Mesendoderm (in vitro differentiated cells): ENCODE data around the gene TMEM92.
"Not testable (repeated sequence)": the region's sequence is repeated elsewhere in the genome, so short reads cannot be mapped to it uniquely, and the experiment has no call there.

Source experiments
- DNase-seq: peaks from one replicate; pipeline ENCODE4 v3.0.0; 2013
- H2AK5ac ChIP-seq: 2 replicates; pipeline ENCODE4 v1.6.1; 2013; ENCODE audit warnings: low read length, inconsistent platforms
- H2BK120ac ChIP-seq: 2 replicates; pipeline ENCODE4 v1.6.1; 2013; ENCODE audit warnings: low read depth, mild to moderate bottlenecking, low read length, moderate library complexity, mixed read lengths
- H2BK15ac ChIP-seq: replicated peaks from 2 replicates; pipeline ENCODE4 v1.6.1; 2013; ENCODE audit warnings: low read depth, mild to moderate bottlenecking, moderate library complexity
- H2BK5ac ChIP-seq: 2 replicates; pipeline ENCODE4 v1.6.1; 2013; ENCODE audit warnings: low read length, inconsistent platforms
- H3K18ac ChIP-seq: 2 replicates; pipeline ENCODE4 v1.6.1; 2013; ENCODE audit warnings: mild to moderate bottlenecking, low read length, mixed read lengths
- H3K23ac ChIP-seq: one replicate; pipeline ENCODE4 v1.6.1; 2013; ENCODE audit warnings: low read length
- H3K27ac ChIP-seq: 2 replicates; pipeline ENCODE4 v1.5.1; 2013; ENCODE audit warnings: low read depth, mild to moderate bottlenecking, inconsistent platforms, low read length, moderate library complexity
- H3K27me3 ChIP-seq: 2 replicates; pipeline ENCODE4 v1.6.1; 2013; ENCODE audit warnings: low read length, control low read depth, mild to moderate bottlenecking, inconsistent platforms; ENCODE audit not compliant: insufficient read depth, poor library complexity
- H3K36me3 ChIP-seq: 2 replicates; pipeline ENCODE4 v1.6.1; 2013; ENCODE audit warnings: low read length, inconsistent platforms; ENCODE audit not compliant: control insufficient read depth, insufficient read depth
- H3K4ac ChIP-seq: one replicate; pipeline ENCODE4 v1.6.1; 2013; ENCODE audit warnings: low read depth, mild to moderate bottlenecking, low read length, moderate library complexity
- H3K4me1 ChIP-seq: 2 replicates; pipeline ENCODE4 v1.6.1; 2013; ENCODE audit warnings: low read depth, low read length, inconsistent platforms; ENCODE audit not compliant: control insufficient read depth
- H3K4me2 ChIP-seq: 2 replicates; pipeline ENCODE4 v1.6.1; 2013; ENCODE audit warnings: low read length
- H3K4me3 ChIP-seq: 2 replicates; pipeline ENCODE4 v1.5.1; 2013; ENCODE audit warnings: mild to moderate bottlenecking, low read length
- H3K56ac ChIP-seq: one replicate; pipeline ENCODE4 v1.6.1; 2013; ENCODE audit warnings: low read length
- H3K79me1 ChIP-seq: 2 replicates; pipeline ENCODE4 v1.6.1; 2013; ENCODE audit warnings: low read length, inconsistent platforms
- H3K79me2 ChIP-seq: 2 replicates; pipeline ENCODE4 v1.6.1; 2013; ENCODE audit warnings: mild to moderate bottlenecking, low read length; ENCODE audit not compliant: control insufficient read depth, insufficient read depth
- H3K9ac ChIP-seq: 2 replicates; pipeline ENCODE4 v1.6.1; 2013; ENCODE audit warnings: low read length, inconsistent platforms
- H4K5ac ChIP-seq: one replicate; pipeline ENCODE4 v1.6.1; 2013; ENCODE audit warnings: low read length
- H4K8ac ChIP-seq: one replicate; pipeline ENCODE4 v1.6.1; 2013; ENCODE audit warnings: low read depth, mild to moderate bottlenecking, control low read depth, low read length, moderate library complexity
- WGBS: extraction: QIAGEN DNeasy Blood & Tissue Kit; methylation state at CpG from one replicate; pipeline ENCODE4 v1.1.7; 2013; ENCODE audit warnings: low lambda C conversion rate, missing lambda C conversion rate; ENCODE audit not compliant: insufficient coverage; ENCODE audit errors: extremely low coverage; 5-methylcytosine and 5-hydroxymethylcytosine counted together

Gene TMEM92

GRCh38 chr17:50312308-50312707 is 38.0 kb downstream of the TMEM92 start:
- Histone ChIP-seq H2BK5ac (peak overlapping the region; percentile 56), H4K5ac (no peak overlapping the region), H3K23ac (no peak overlapping the region), H3K27ac (no peak overlapping the region), H3K4me1 (peaks cover 10% of the 10 kb centered on the region), H2AK5ac (no peak overlapping the region), H3K4me3 (no peak overlapping the region), H3K36me3 (no peaks in the 10 kb centered on the region), H4K8ac (no peak overlapping the region), H3K4ac (no peak overlapping the region), H2BK120ac (no peak overlapping the region), H3K56ac (peak overlapping the region; percentile 52), H2BK15ac (no peak overlapping the region), H3K79me2 (no peaks in the 10 kb centered on the region), H3K18ac (no peak overlapping the region), H3K4me2 (no peak overlapping the region), H3K9ac (no peak overlapping the region), H3K27me3 (no peaks in the 10 kb centered on the region), H3K79me1 (no peaks in the 10 kb centered on the region)
- no CpG with 5 or more reads among the region's 5 CpGs for WGBS
- DNase-seq: peak; percentile 23

- Histone ChIP-seq H3K56ac (no peak overlapping the region), H3K23ac (no peak overlapping the region), H4K5ac (no peak overlapping the region), H4K8ac (no peak overlapping the region), H3K4me2 (no peak overlapping the region), H3K4me1 (peaks cover 10% of the 10 kb centered on the region), H3K79me1 (no peaks in the 10 kb centered on the region), H3K9ac (no peak overlapping the region), H3K36me3 (no peaks in the 10 kb centered on the region), H3K4ac (no peak overlapping the region), H3K27me3 (no peaks in the 10 kb centered on the region), H2BK5ac (no peak overlapping the region), H2BK15ac (no peak overlapping the region), H2AK5ac (no peak overlapping the region), H2BK120ac (no peak overlapping the region), H3K18ac (no peak overlapping the region), H3K4me3 (no peak overlapping the region), H3K27ac (no peak overlapping the region), H3K79me2 (no peaks in the 10 kb centered on the region)
- no peak for DNase-seq
- no CpG with 5 or more reads among the region's 6 CpGs for WGBS
Measured at GRCh38 chr17:50314456-50315011, 40.3 kb downstream of the TMEM92 start.

DNA sequence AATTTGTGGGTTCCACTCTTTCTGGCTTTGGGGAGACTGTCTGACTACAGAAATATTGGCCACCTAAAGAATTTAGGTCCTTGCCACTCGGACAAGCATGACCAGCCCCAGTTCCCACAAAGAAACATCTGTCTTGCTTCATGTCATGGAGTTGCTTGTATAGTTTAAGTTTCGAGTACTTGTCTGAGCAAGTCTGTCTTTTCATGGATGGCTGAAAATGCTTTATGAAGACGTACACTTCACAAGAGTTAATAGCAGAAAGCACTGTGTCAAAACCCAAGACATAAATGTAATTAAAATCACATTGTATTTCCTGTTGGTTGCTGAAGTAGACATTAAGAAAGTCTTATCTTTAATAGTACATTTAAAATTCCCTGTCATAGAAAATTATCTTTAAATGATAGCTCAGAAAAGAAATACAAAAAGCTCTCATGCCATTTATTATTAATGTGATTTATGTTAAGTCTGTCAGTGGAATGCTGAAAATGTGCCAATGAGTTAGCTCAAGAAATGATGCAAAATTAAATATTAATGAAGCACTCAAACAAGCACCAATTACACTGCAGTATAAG is 41.8 kb downstream of the TMEM92 start:
- no peak overlapping the region for H2BK5ac ChIP-seq
- no peak overlapping the region for H3K23ac ChIP-seq
- no peak overlapping the region for H3K18ac ChIP-seq
- H3K27ac ChIP-seq: no peak overlapping the region
- no peak overlapping the region for H2BK15ac ChIP-seq
- H3K4me2 ChIP-seq: no peak overlapping the region
- H3K9ac ChIP-seq: no peak overlapping the region
- no peak overlapping the region for H2BK120ac ChIP-seq
- no peak overlapping the region for H4K8ac ChIP-seq
- H3K4me1 ChIP-seq: peaks cover 6% of the 10 kb centered on the region
- H3K4me3 ChIP-seq: no peak overlapping the region
- H3K4ac ChIP-seq: no peak overlapping the region
- no CpG with 5 or more reads among the region's 3 CpGs for WGBS
- DNase-seq: no peak
- H2AK5ac ChIP-seq: no peak overlapping the region
- no peak overlapping the region for H4K5ac ChIP-seq
- no peaks in the 10 kb centered on the region for H3K36me3 ChIP-seq
- H3K79me1 ChIP-seq: no peaks in the 10 kb centered on the region
- no peaks in the 10 kb centered on the region for H3K79me2 ChIP-seq
- no peaks in the 10 kb centered on the region for H3K27me3 ChIP-seq
- no peak overlapping the region for H3K56ac ChIP-seq

GRCh38 chr17:50316660-50317059 is 42.4 kb downstream of the TMEM92 start:
- not testable (repeated sequence) for H3K9ac ChIP-seq

DNA sequence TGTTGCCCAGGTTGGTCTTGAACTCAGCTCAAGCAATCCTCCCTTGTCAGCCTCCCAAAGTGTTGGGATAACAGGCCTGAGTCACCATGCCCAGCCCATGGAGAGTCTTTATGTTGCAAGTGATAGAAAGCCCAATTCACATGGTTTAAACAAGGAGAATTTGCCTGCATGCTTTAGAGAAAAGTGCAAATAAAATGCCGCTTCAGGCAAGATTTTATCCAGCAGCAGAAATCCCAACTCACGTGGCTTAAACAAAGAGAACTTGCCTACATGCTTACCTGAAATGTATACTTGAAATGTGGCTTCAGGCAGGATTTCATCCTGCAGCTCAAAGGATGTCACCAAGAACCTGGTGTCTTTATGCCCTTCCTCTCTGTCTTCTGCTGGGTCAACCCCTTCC is 42.9 kb downstream of the TMEM92 start:
- Histone ChIP-seq H3K79me1 (no peaks in the 10 kb centered on the region), H3K18ac (no peak overlapping the region), H2BK120ac (no peak overlapping the region), H3K23ac (no peak overlapping the region), H3K4me2 (no peak overlapping the region), H2BK15ac (no peak overlapping the region), H2AK5ac (no peak overlapping the region), H3K9ac (no peak overlapping the region), H2BK5ac (no peak overlapping the region), H3K4me3 (no peak overlapping the region), H3K79me2 (no peaks in the 10 kb centered on the region), H3K27me3 (no peaks in the 10 kb centered on the region), H3K27ac (no peak overlapping the region), H4K5ac (no peak overlapping the region), H3K36me3 (no peaks in the 10 kb centered on the region), H3K56ac (no peak overlapping the region), H3K4me1 (peaks cover 1% of the 10 kb centered on the region), H3K4ac (no peak overlapping the region), H4K8ac (no peak overlapping the region)
- DNase-seq: no peak
- WGBS: no CpG with 5 or more reads among the region's 2 CpGs

More at GRCh38 chr17:50316660-50317059, 42.4 kb downstream of the TMEM92 start:
- DNase-seq, H3K56ac ChIP-seq, H2BK120ac ChIP-seq, H3K4me1 ChIP-seq, H2AK5ac ChIP-seq, H2BK5ac ChIP-seq, H3K79me1 ChIP-seq, H2BK15ac ChIP-seq, H3K23ac ChIP-seq, H4K8ac ChIP-seq, H3K4me2 ChIP-seq, H3K79me2 ChIP-seq, H3K27me3 ChIP-seq, H4K5ac ChIP-seq, H3K4me3 ChIP-seq, H3K4ac ChIP-seq, H3K27ac ChIP-seq, H3K36me3 ChIP-seq, H3K18ac ChIP-seq: not testable (repeated sequence)
- no CpG with 5 or more reads among the region's 2 CpGs for WGBS
